ENCODE measurements around the gene ZSWIM5.

ZSWIM5 gene

DNA sequence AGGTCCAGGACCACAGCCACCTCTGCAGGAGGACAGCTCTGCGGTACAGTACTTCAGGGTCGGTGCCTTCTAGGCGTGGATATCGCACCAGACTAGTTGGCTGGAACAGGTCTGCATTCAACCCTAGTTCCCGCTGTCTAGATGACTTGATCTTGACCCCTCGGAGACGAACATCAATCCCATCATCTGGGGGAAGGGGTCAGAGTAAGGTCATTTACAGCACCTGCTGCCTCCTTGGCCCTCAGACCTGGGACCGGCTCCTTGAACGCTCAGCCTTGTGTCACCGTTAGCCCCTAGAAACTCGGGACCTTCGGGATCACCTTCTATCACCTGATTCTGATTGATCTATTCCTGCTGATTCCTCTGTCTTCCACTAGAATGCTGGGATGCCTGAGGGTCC lies 197.9 kb downstream of the ZSWIM5 start:
- no peak for DNase-seq
- ChIA-PET POLR2A (no interaction called here), CTCF (interaction anchor here (1.1 kb wide), 1 partner anchor 18 kb away, joined by 3 read pairs; no protein-coding TSS in a partner anchor)
- Histone ChIP-seq H3K27me3 (replicated peaks in 2 of 5; ENCODE audit: control insufficient read depth in 4 of 5, insufficient read depth in 5 of 5, low read length in 4 of 5) (no peaks in the 10 kb centered on the region), H3K27ac (ENCODE audit: insufficient read depth in 1 of 2, low read depth in 1 of 2, low read length in 2 of 2, poor library complexity in 1 of 2, severe bottlenecking in 2 of 2) (no peak overlapping the region), H3K4me1 (ENCODE audit: control extremely low read depth in 1 of 4, control insufficient read depth in 4 of 4, insufficient read depth in 4 of 4, low read length in 3 of 4) (peaks cover 10 to 36% (median 32%) of the 10 kb centered on the region in 4 experiments), H3K36me3 (ENCODE audit: control insufficient read depth in 4 of 4, insufficient read depth in 4 of 4, low read length in 3 of 4) (peaks cover 14 to 60% (median 51%) of the 10 kb centered on the region in 4 experiments), H3K4me3 (ENCODE audit: control insufficient read depth in 1 of 7, extremely low read depth in 1 of 7, insufficient read depth in 4 of 7, low read depth in 2 of 7, low read length in 6 of 7) (no peak overlapping the region), H3K9me3 (ENCODE audit: control extremely low read depth in 1 of 5, control insufficient read depth in 4 of 5, insufficient read depth in 2 of 5, low read depth in 1 of 5, low read length in 4 of 5) (no peaks in the 10 kb centered on the region)
- WGBS (ENCODE audit: insufficient coverage): 97% methylated on average over 12 of the region's 12 CpGs

- ChIA-PET CTCF (interaction anchor here (1.1 kb wide), 1 partner anchor 18 kb away, joined by 3 read pairs; no protein-coding TSS in a partner anchor), POLR2A (no interaction called here)
- no peaks in the 10 kb centered on the region for H3K9me3 ChIP-seq (ENCODE audit: control extremely low read depth in 1 of 5, control insufficient read depth in 4 of 5, insufficient read depth in 2 of 5, low read depth in 1 of 5, low read length in 4 of 5)
- H3K27me3 ChIP-seq (replicated peaks in 2 of 5; ENCODE audit: control insufficient read depth in 4 of 5, insufficient read depth in 5 of 5, low read length in 4 of 5): no peaks in the 10 kb centered on the region
- no peak for DNase-seq
- H3K36me3 ChIP-seq (ENCODE audit: control insufficient read depth in 4 of 4, insufficient read depth in 4 of 4, low read length in 3 of 4): peaks cover 14 to 64% (median 53%) of the 10 kb centered on the region in 4 experiments
- no peak overlapping the region for H3K27ac ChIP-seq (ENCODE audit: insufficient read depth in 1 of 2, low read depth in 1 of 2, low read length in 2 of 2, poor library complexity in 1 of 2, severe bottlenecking in 2 of 2)
- WGBS (ENCODE audit: insufficient coverage): 90% methylated on average over 2 of the region's 3 CpGs
- no peak overlapping the region for H3K4me3 ChIP-seq (ENCODE audit: control insufficient read depth in 1 of 7, extremely low read depth in 1 of 7, insufficient read depth in 4 of 7, low read depth in 2 of 7, low read length in 6 of 7)
- peaks cover 10 to 32% (median 28%) of the 10 kb centered on the region in 4 experiments for H3K4me1 ChIP-seq (ENCODE audit: control extremely low read depth in 1 of 4, control insufficient read depth in 4 of 4, insufficient read depth in 4 of 4, low read length in 3 of 4)
Observed at GRCh38 chr1:45008076-45008475, 198.3 kb downstream of the ZSWIM5 start.

- CTCF ChIA-PET: no interaction called here
- H3K27ac ChIP-seq (ENCODE audit: insufficient read depth in 1 of 2, low read depth in 1 of 2, low read length in 2 of 2, poor library complexity in 1 of 2, severe bottlenecking in 2 of 2): no peak overlapping the region
- no peaks in the 10 kb centered on the region for H3K9me3 ChIP-seq (ENCODE audit: control extremely low read depth in 1 of 5, control insufficient read depth in 4 of 5, insufficient read depth in 2 of 5, low read depth in 1 of 5, low read length in 4 of 5)
- WGBS (ENCODE audit: insufficient coverage): 100% methylated on average over 10 of the region's 11 CpGs
- POLR2A ChIA-PET: no interaction called here
- H3K27me3 ChIP-seq (replicated peaks in 2 of 5; ENCODE audit: control insufficient read depth in 4 of 5, insufficient read depth in 5 of 5, low read length in 4 of 5): no peaks in the 10 kb centered on the region
- H3K4me3 ChIP-seq (ENCODE audit: control insufficient read depth in 1 of 7, extremely low read depth in 1 of 7, insufficient read depth in 4 of 7, low read depth in 2 of 7, low read length in 6 of 7): no peak overlapping the region
- H3K4me1 ChIP-seq (ENCODE audit: control extremely low read depth in 1 of 4, control insufficient read depth in 4 of 4, insufficient read depth in 4 of 4, low read length in 3 of 4): peaks cover 7 to 24% (median 20%) of the 10 kb centered on the region in 4 experiments
- no peak for DNase-seq
- H3K36me3 ChIP-seq (ENCODE audit: control insufficient read depth in 4 of 4, insufficient read depth in 4 of 4, low read length in 3 of 4): peaks cover 14 to 72% (median 57%) of the 10 kb centered on the region in 4 experiments
Observed at GRCh38 chr1:45007311-45007710, 199.1 kb downstream of the ZSWIM5 start.

GRCh38 chr1:45005761-45006160 lies 200.6 kb downstream of the ZSWIM5 start:
- H3K9me3 ChIP-seq (ENCODE audit: control extremely low read depth in 1 of 5, control insufficient read depth in 4 of 5, insufficient read depth in 2 of 5, low read depth in 1 of 5, low read length in 4 of 5): no peaks in the 10 kb centered on the region
- H3K27ac ChIP-seq (ENCODE audit: insufficient read depth in 1 of 2, low read depth in 1 of 2, low read length in 2 of 2, poor library complexity in 1 of 2, severe bottlenecking in 2 of 2): no peak overlapping the region
- ChIA-PET POLR2A (no interaction called here), CTCF (interaction anchor here (1.2 kb wide), 1 partner anchor 10 kb away, joined by 4 read pairs; no protein-coding TSS in a partner anchor)
- 93% methylated on average over 6 of the region's 6 CpGs for WGBS (ENCODE audit: insufficient coverage)
- DNase-seq: no peak
- peaks cover 16 to 77% (median 60%) of the 10 kb centered on the region in 4 experiments for H3K36me3 ChIP-seq (ENCODE audit: control insufficient read depth in 4 of 4, insufficient read depth in 4 of 4, low read length in 3 of 4)
- H3K4me1 ChIP-seq (ENCODE audit: control extremely low read depth in 1 of 4, control insufficient read depth in 4 of 4, insufficient read depth in 4 of 4, low read length in 3 of 4): peaks cover under 1 to 18% (median 15%) of the 10 kb centered on the region in 4 experiments
- no peaks in the 10 kb centered on the region for H3K27me3 ChIP-seq (replicated peaks in 2 of 5; ENCODE audit: control insufficient read depth in 4 of 5, insufficient read depth in 5 of 5, low read length in 4 of 5)
- H3K4me3 ChIP-seq (ENCODE audit: control insufficient read depth in 1 of 7, extremely low read depth in 1 of 7, insufficient read depth in 4 of 7, low read depth in 2 of 7, low read length in 6 of 7): no peak overlapping the region

DNA sequence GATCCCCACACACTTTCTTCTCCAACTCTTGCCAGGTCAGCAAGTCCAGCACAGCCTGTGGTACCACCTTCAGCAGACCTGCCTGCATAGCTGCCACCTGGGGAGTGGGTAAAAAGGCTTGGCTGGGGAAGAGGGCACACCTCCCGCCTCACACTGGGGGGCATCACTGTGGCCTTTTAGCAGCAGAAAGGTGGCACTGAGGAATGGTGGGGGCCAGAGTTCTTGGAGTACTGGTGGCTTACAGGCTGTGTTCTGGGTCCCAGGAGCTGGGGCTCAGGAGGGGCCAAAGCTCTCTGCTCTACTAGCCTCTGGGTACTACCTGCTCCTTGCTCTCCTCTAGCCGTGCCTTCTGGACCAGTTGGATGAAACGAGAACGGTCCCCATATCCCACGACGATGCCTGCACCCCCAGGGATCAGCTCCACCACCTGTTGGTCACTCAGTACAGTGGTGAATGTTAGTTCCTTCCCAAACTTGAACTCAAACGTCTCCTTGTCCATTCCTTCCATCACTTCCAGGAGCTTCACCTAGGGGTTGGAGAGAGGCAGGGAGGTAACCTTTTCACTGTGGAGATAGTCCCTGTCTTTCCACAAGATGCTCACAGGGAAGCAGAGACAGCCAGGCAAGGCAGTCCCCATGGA lies 202.0 kb downstream of the ZSWIM5 start:
- Histone ChIP-seq H3K36me3 (ENCODE audit: control insufficient read depth in 4 of 4, insufficient read depth in 4 of 4, low read length in 3 of 4) (peaks cover 16 to 75% (median 60%) of the 10 kb centered on the region in 4 experiments), H3K27ac (ENCODE audit: insufficient read depth in 1 of 2, low read depth in 1 of 2, low read length in 2 of 2, poor library complexity in 1 of 2, severe bottlenecking in 2 of 2) (no peak overlapping the region), H3K4me1 (ENCODE audit: control extremely low read depth in 1 of 4, control insufficient read depth in 4 of 4, insufficient read depth in 4 of 4, low read length in 3 of 4) (peaks cover 2 to 10% (median 8%) of the 10 kb centered on the region in 4 experiments), H3K9me3 (ENCODE audit: control extremely low read depth in 1 of 5, control insufficient read depth in 4 of 5, insufficient read depth in 2 of 5, low read depth in 1 of 5, low read length in 4 of 5) (no peaks in the 10 kb centered on the region), H3K27me3 (replicated peaks in 2 of 5; ENCODE audit: control insufficient read depth in 4 of 5, insufficient read depth in 5 of 5, low read length in 4 of 5) (no peaks in the 10 kb centered on the region), H3K4me3 (ENCODE audit: control insufficient read depth in 1 of 7, extremely low read depth in 1 of 7, insufficient read depth in 4 of 7, low read depth in 2 of 7, low read length in 6 of 7) (no peak overlapping the region)
- DNase-seq: no peak
- ChIA-PET POLR2A (no interaction called here), CTCF (interaction anchor here (1.0 to 1.2 kb wide), 3 partner anchors 8 to 168 kb away, joined by 4 read pairs; no protein-coding TSS in a partner anchor)
- WGBS (ENCODE audit: insufficient coverage): 93% methylated on average over 7 of the region's 7 CpGs

DNA sequence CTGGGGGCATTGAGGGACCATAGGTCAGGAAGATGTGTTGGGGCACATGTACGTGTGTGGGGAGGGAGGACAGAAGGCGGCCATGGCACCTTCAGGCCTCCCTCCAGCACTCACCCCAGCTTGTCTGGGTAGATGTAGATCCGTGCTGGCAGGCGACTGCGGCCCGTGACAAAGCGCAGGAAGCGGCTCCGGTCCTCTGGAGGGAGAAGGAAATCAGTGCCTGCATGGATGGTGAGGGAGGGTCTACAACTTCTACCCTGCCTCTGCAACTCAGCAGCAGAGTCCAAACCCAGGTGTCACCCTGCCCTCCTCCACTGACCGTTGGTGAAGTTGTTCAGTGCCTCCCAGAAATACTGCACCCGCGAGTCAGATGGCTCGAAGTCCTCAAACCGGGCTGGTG lies 202.7 kb downstream of the ZSWIM5 start:
- no peaks in the 10 kb centered on the region for H3K27me3 ChIP-seq (replicated peaks in 2 of 5; ENCODE audit: control insufficient read depth in 4 of 5, insufficient read depth in 5 of 5, low read length in 4 of 5)
- DNase-seq: no peak
- H3K4me1 ChIP-seq (ENCODE audit: control extremely low read depth in 1 of 4, control insufficient read depth in 4 of 4, insufficient read depth in 4 of 4, low read length in 3 of 4): peaks cover 2 to 10% (median 8%) of the 10 kb centered on the region in 4 experiments
- WGBS (ENCODE audit: insufficient coverage): 94% methylated on average over 13 of the region's 14 CpGs
- ChIA-PET CTCF (no interaction called here), POLR2A (no interaction called here)
- no peaks in the 10 kb centered on the region for H3K9me3 ChIP-seq (ENCODE audit: control extremely low read depth in 1 of 5, control insufficient read depth in 4 of 5, insufficient read depth in 2 of 5, low read depth in 1 of 5, low read length in 4 of 5)
- no peak overlapping the region for H3K27ac ChIP-seq (ENCODE audit: insufficient read depth in 1 of 2, low read depth in 1 of 2, low read length in 2 of 2, poor library complexity in 1 of 2, severe bottlenecking in 2 of 2)
- H3K36me3 ChIP-seq (ENCODE audit: control insufficient read depth in 4 of 4, insufficient read depth in 4 of 4, low read length in 3 of 4): peaks cover 16 to 68% (median 53%) of the 10 kb centered on the region in 4 experiments
- H3K4me3 ChIP-seq (ENCODE audit: control insufficient read depth in 1 of 7, extremely low read depth in 1 of 7, insufficient read depth in 4 of 7, low read depth in 2 of 7, low read length in 6 of 7): no peak overlapping the region

Data from common myeloid progenitor, CD34-positive (primary cell).